GM12873 (cell line): ENCODE results near the gene DSCAM.

Experiments
- TF ChIP-seq, protein P1 (sequence below): IDR thresholded peaks from 2 replicates; pipeline ENCODE4 v1.5.1; 2012; ENCODE audit warnings: low read depth, mild to moderate bottlenecking, moderate library complexity, low read length, control low read depth; ENCODE audit not compliant: insufficient read depth; ENCODE audit errors: missing control alignments

The DSCAM gene

DNA sequence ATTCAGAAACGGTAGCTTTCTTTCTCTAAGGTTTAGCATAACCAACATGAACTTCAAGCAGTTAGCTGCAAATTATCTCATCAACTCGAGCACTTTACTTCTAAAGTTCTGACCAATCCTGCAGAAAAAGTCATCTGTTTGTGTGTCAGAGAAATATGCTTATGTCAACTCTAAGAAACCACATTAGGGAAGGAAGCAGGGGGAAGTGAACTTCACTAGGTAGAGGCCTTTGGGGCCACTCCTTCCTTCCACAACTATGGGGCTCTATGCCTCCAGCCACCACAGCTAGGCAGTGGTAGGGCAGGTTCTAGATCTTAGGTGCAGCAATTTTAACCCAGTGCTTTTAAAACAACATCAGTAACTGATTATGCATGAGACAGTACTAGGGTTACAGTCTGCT lies 375.9 kb downstream of the DSCAM start:
- TF ChIP-seq, protein P1, sequence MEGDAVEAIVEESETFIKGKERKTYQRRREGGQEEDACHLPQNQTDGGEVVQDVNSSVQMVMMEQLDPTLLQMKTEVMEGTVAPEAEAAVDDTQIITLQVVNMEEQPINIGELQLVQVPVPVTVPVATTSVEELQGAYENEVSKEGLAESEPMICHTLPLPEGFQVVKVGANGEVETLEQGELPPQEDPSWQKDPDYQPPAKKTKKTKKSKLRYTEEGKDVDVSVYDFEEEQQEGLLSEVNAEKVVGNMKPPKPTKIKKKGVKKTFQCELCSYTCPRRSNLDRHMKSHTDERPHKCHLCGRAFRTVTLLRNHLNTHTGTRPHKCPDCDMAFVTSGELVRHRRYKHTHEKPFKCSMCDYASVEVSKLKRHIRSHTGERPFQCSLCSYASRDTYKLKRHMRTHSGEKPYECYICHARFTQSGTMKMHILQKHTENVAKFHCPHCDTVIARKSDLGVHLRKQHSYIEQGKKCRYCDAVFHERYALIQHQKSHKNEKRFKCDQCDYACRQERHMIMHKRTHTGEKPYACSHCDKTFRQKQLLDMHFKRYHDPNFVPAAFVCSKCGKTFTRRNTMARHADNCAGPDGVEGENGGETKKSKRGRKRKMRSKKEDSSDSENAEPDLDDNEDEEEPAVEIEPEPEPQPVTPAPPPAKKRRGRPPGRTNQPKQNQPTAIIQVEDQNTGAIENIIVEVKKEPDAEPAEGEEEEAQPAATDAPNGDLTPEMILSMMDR: no peak

DNA sequence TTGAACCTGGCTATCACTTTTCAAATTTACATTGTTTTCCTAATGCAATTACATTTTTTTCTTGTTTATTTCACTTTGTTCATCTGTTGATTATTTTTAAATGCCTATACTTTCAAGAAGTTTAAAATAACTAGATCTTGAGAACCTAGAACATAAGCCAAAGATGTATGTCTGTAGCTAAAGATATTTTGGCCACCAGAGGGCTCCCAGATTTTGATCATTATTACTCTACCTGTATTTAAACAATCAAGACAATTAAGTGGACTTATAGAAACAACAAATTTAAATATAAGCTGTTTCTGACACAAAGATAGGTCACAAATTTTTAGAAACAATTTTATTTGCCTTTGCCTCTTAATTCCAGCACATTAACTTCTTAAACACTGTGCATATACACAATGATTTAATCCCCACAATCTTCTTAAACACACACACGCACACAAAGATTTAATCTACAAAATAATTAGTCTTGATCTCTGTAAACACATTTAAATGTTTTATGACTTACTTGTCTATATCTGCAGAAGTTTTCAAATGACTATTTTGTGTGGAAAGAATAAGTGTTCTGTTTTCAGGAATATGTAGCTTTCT lies 380.0 kb downstream of the DSCAM start:
- TF ChIP-seq, protein P1: no peak

DNA sequence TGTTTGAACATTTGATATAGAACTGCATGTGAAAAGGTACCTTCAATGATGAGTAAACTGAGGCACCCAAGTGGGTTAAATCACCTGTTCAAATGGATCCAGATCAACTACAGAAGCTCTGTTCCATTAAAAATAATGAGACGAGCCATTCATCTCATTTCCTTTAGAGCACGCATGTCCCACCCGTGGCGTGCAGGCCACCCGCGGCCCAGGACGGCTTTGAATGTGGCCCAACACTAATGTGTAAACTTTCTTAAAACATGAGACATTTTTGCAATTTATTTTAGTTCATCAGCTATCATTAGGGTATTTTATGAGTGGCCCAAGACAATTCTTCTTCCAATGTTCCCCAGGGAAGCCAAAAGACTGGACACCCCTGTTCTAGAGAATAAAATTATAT lies 381.6 kb downstream of the DSCAM start:
- TF ChIP-seq, protein P1: no peak

DNA sequence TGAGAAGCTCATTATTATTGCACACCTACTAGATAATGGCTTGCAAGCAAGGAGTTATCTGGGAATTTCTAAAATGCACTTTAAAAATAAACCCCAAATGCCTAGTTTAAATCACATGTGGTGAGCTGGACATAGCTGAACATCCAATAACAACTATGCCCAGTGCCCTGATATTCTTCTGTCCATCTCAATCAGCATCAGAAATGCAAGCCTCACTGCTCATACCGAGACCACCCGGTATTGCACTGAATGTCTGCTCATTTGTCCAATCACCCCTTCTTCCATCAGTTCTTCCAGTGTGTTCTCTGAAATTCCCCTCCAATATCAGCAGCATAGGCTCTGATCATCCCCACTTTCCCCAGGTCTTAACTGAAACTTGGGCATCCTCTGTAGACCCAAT lies 383.8 kb downstream of the DSCAM start:
- TF ChIP-seq, protein P1: no peak

DNA sequence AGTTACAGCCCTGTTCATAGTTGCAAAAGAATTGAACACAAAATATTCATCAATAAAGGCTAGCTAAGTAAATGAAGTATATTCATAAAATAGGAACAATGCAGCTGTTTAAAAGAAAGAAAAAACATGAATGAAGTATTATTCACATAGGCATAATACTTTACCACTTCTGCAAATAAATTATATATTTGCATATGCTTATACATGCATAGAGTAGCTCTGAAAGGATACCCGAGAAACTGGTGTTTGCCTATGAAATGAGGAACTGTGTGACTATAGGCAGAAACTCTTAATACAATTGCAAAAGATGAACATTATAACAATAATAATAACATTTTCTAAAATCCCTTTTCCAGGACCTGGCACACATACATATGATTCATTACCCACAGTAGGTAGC lies 385.9 kb downstream of the DSCAM start:
- TF ChIP-seq, protein P1: no peak

DNA sequence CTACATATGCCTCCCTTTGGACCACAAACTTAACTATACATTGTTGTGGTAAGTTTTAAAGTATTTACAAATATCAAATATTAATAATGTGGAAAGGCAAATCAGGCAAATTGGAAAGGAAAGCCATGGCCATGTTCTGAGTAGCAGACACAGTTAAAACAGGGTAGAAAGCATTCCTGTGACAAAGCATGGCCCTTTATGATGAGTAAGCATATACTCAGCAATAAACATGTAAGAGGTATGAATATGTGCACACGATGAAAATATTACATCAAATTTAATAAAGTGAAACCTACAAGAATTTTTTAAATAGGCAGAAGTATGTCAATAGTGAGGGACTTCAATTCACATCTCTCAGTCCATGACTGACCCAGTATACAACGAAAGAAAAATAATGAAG lies 389.2 kb downstream of the DSCAM start:
- TF ChIP-seq, protein P1: no peak

DNA sequence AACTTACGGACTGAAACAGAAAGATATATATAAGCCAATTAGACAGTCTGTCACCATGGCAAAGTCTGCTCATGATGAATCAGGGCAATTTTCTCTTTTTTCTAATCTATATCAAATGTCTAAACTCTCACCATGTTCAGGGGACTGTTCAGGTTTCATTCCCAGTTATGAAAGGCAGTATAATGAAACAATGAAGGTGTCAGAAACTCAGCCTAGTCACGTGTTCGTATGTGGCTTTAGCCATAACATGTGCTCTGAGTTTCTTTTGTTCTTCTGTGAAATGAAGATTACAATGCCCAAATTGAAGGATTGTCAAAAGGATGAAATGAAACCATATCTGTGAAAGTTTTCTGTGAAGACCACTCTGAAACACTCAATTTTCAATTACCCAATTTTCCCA lies 392.9 kb downstream of the DSCAM start:
- TF ChIP-seq, protein P1: no peak
